Transverse colon (tissue), 4 donors: ENCODE data around the gene MEG3. TPM values are rescaled to one million over a fixed set of nuclear protein-coding genes. Genes with fewer than 3 reads are reported as not detected.
"Not testable (repeated sequence)": the region's sequence is repeated elsewhere in the genome, so short reads cannot be mapped to it uniquely, and the experiment has no call there.

Experiments used
- DNase-seq: peaks from one replicate; pipeline ENCODE4 v3.0.0-alpha.2; 2019
- H3K27ac ChIP-seq, 4 donors: fragments of 200-600 bp; sonication (generic); 2 replicates each; pipeline ENCODE4 v1.5.1; 2016 to 2018; ENCODE audit warnings: inconsistent platforms in 4 of 4
- H3K27me3 ChIP-seq: fragments of 200-600 bp; sonication (generic); 2 replicates; pipeline ENCODE4 v1.5.1; 2017; ENCODE audit warnings: inconsistent platforms
- H3K36me3 ChIP-seq, 4 donors: fragments of 200-600 bp; sonication (generic); 2 replicates each; pipeline ENCODE4 v1.5.1; 2017 to 2019; ENCODE audit warnings: inconsistent platforms in 4 of 4
- H3K4me1 ChIP-seq, 4 donors: fragments of 200-600 bp; sonication (generic); 2 replicates each; pipeline ENCODE4 v1.5.1; 2017 to 2020; ENCODE audit warnings: inconsistent platforms in 4 of 4
- H3K4me3 ChIP-seq, 4 donors: fragments of 200-600 bp; sonication (generic); 1 replicate in 1 of 4; 2 replicates in 3 of 4; pipeline versions ENCODE4 v1.5.1 to v1.6.1; 2017 to 2019; ENCODE audit warnings: inconsistent platforms in 4 of 4
- H3K9me3 ChIP-seq, 2 donors: fragments of 200-600 bp; sonication (generic); 2 replicates each; pipeline ENCODE4 v1.5.1; 2017 to 2019; ENCODE audit warnings: inconsistent platforms in 2 of 2
- EP300 ChIP-seq: sonication (generic); formaldehyde crosslinking; IDR thresholded peaks from one replicate; pipeline ENCODE4 v1.6.1; 2017; ENCODE audit warnings: antibody characterized with exemption, low read depth
- POLR2A ChIP-seq: fragments of 450-650 bp; IDR thresholded peaks from one replicate; pipeline ENCODE4 v1.6.1; 2016; ENCODE audit warnings: antibody characterized with exemption, mild to moderate bottlenecking, moderate library complexity
- POLR2AphosphoS5 ChIP-seq, 3 donors: sonication (generic); formaldehyde crosslinking; IDR thresholded peaks; one replicate each; pipeline ENCODE4 v1.6.1; 2016; ENCODE audit warnings: antibody characterized with exemption in 3 of 3
- WGBS, 2 donors: methylation state at CpG; one replicate each; pipeline ENCODE4 v1.1.5; 2018; ENCODE audit warnings: low coverage in 1 of 2; 5-methylcytosine and 5-hydroxymethylcytosine counted together
- in situ Hi-C, 4 donors: fragments of 200-750 bp; cut with MboI; loops; one replicate each; pipeline versions ENCODE4 v1.15.0 to v1.15.1; 2017; ENCODE audit warnings: low sequenced_read_pairs in 3 of 4, low pct_ligation_motif_present in 1 of 4, low pct_unique_long_range_greater_than_20kb in 1 of 4
- intact Hi-C: fragments of 100-400 bp; cut with DNase I; formaldehyde crosslinking; loops from one replicate; pipeline ENCODE4 v1.15.1; 2023; ENCODE audit warnings: low total_unique reads
- total RNA-seq, 4 donors: library from RNA; depleted of rRNA; stranded (reverse); fragments of >200 nt; gene quantifications; one replicate each; pipeline ENCODE4 v1.1.0, GENCODE V29; 2016
- TF ChIP-seq, protein P1 (sequence below), 5 experiments: fragments of 200-600 bp in 3 of 5; fragments of 450-650 bp in 2 of 5; sonication (generic) in 3 of 5; IDR thresholded peaks; 1 replicate in 2 of 5; 2 replicates in 3 of 5; pipeline ENCODE4 v1.5.1; 2016 to 2017; ENCODE audit warnings: antibody characterized with exemption in 5 of 5, inconsistent platforms in 3 of 5, mild to moderate bottlenecking in 2 of 5, moderate library complexity in 1 of 5

The MEG3 gene
- total RNA-seq, 4 donors from 2014 or later = 10.6 to 156 (median 40.1) TPM

DNA sequence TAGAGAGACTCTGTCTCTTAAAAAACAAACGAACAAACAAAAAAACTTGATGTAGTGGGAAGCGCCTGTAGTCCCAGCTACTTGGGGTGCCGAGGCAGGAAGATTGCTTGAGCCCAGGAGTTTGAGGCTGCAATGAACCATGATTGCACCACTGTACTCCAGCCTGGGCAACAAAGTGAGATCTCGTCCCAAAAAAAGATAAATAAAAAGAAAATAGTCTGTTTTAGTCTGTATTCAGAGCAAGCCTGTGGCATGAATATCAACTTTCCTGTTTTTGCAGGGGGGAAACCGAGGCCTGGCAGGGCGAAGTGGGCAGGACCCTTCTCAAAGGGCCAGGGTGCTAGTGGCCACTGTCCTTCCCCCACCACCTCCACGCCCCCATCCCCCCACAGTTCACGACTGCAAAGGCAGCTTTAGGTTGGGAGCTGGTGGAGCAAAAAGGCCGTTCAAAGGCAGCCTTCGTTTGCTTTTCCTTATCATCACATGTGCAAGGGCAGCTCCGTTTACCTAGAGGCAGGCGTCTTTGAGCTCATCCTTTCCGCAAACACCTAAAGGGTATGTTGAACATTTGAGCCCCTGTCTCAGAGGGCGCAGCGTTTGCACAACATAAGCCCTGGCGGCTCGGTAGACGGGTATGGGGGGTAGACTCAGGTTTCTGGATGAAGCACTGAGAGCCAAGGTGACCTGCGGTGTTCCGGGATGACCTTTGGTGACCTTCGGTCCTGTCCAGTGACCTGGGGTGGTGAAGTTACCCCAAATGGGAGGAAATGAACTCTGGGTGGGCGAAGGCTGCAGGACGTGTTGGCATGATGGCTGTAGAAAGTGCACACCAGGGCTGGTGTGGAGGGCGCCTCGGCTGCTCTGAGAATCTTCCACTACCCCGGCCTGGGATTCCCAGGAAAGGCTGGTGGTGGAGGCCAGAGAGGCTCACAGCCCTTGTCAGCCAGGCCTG lies 8.7 kb upstream of the MEG3 start:
- Histone ChIP-seq H3K9me3 (no peaks in the 10 kb centered on the region), H3K4me1 (no peaks in the 10 kb centered on the region), H3K4me3 (no peak overlapping the region), H3K27me3 (no peaks in the 10 kb centered on the region), H3K27ac (no peak overlapping the region), H3K36me3 (no peaks in the 10 kb centered on the region)
- in situ Hi-C loops (no loop called here), intact Hi-C loops (no loop called here)
- DNase-seq = no peak
- 87 to 90% methylated on average over 4 to 26 of the region's 26 CpGs for WGBS, 2 donors
- TF ChIP-seq EP300 (no peak), POLR2AphosphoS5 (IDR thresholded peaks at IDR 0.05) (no peak), POLR2A (no peak)
- TF ChIP-seq, protein P1, sequence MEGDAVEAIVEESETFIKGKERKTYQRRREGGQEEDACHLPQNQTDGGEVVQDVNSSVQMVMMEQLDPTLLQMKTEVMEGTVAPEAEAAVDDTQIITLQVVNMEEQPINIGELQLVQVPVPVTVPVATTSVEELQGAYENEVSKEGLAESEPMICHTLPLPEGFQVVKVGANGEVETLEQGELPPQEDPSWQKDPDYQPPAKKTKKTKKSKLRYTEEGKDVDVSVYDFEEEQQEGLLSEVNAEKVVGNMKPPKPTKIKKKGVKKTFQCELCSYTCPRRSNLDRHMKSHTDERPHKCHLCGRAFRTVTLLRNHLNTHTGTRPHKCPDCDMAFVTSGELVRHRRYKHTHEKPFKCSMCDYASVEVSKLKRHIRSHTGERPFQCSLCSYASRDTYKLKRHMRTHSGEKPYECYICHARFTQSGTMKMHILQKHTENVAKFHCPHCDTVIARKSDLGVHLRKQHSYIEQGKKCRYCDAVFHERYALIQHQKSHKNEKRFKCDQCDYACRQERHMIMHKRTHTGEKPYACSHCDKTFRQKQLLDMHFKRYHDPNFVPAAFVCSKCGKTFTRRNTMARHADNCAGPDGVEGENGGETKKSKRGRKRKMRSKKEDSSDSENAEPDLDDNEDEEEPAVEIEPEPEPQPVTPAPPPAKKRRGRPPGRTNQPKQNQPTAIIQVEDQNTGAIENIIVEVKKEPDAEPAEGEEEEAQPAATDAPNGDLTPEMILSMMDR (IDR thresholded peaks at IDR 0.05) = no peak

DNA sequence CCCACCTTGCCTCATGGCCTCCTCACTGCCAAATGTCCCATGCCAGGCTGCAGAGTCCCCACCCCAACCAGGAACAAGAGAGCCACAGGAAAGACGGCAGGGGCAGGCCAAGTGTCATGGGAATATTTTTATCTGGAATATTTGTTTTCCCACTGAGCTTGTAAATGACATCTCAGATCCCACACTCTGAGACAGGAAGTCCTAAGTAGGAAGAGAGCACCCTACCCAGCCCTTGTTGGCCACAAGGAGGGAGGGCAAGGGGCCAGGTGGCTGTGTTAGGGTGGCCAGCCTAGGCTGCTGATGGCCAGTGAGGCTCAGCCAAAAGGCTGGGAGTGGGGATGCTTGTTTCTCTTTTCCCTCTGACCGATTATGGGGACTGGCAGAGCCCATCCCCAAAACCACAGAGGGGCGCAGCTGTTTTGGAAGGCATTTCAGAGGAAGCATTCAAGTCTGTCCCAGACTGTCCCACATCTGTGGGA lies 7.7 kb upstream of the MEG3 start:
- Histone ChIP-seq H3K27me3 (no peaks in the 10 kb centered on the region), H3K4me3 (no peak overlapping the region), H3K27ac (no peak overlapping the region), H3K36me3 (no peaks in the 10 kb centered on the region), H3K4me1 (no peaks in the 10 kb centered on the region), H3K9me3 (no peaks in the 10 kb centered on the region)
- WGBS, 2 donors = 44 to 100% methylated on average over 1 to 3 of the region's 3 CpGs
- intact Hi-C loops (no loop called here), in situ Hi-C loops (no loop called here)
- TF ChIP-seq, protein P1 (IDR thresholded peaks at IDR 0.05) = no peak
- no peak for TF ChIP-seq EP300
- TF ChIP-seq POLR2A = no peak
- TF ChIP-seq POLR2AphosphoS5 (IDR thresholded peaks at IDR 0.05) = no peak
- DNase-seq = no peak

DNA sequence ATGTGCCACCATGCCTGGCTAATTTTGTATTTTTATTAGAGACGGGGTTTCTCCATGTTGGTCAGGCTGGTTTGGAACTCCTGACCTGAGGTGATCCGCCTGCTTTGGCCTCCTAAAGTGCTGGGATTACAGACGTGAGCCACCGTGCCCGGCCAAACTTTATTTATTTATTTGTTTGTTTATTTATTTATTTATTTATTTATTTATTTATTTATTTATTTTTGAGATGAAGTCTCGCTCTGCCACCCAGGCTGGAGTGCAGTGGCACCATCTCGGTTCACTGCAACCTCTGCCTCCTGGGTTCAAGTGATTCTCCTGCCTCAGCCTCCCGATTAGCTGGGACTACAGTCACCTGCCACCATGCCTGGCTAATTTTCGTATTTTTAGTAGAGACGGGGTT lies 7.0 kb upstream of the MEG3 start:
- WGBS, 2 donors = 84 to 86% methylated on average over 5 to 10 of the region's 10 CpGs
- H3K27ac ChIP-seq, H3K4me3 ChIP-seq, H3K27me3 ChIP-seq, intact Hi-C loops, DNase-seq, H3K9me3 ChIP-seq, H3K4me1 ChIP-seq, in situ Hi-C loops, H3K36me3 ChIP-seq: not testable (repeated sequence)

DNA sequence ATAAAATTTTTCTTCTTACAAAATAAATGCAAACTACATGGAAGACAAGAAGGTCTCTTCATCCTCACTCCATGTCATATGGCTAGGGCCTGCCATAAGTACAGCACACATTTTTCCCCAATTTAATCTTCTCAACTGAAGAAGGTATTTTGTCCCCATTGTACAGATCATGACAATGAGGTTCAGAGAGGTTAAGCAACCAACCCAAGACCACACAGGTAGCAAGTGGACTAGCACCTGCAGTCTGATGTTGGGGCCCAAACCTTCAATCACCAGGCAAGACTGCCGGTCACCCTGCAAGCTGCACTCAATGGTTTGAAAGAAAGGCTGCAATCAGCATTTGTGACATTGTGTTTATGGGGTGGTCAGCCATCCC lies 6.5 kb upstream of the MEG3 start:
- intact Hi-C loops (no loop called here), in situ Hi-C loops (no loop called here)
- Histone ChIP-seq H3K4me3 (no peak overlapping the region), H3K36me3 (no peaks in the 10 kb centered on the region), H3K4me1 (no peaks in the 10 kb centered on the region), H3K9me3 (no peaks in the 10 kb centered on the region), H3K27ac (no peak overlapping the region), H3K27me3 (no peaks in the 10 kb centered on the region)
- no peak for DNase-seq
- TF ChIP-seq POLR2A (no peak), POLR2AphosphoS5 (IDR thresholded peaks at IDR 0.05) (no peak), EP300 (no peak)
- TF ChIP-seq, protein P1 (IDR thresholded peaks at IDR 0.05) = no peak
- 100% methylated on average over 1 of the region's 1 CpG; no CpG with 5 or more reads in 1 of the 2 donors for WGBS, 2 donors
